GM12872 (cell line): Measurements from ENCODE around the gene TJP3.

Source experiments
- TF ChIP-seq, protein P1 (sequence below): IDR thresholded peaks from 3 replicates; pipeline ENCODE4 v1.5.1; 2011; ENCODE audit warnings: low read depth, mild to moderate bottlenecking, low read length, moderate library complexity; ENCODE audit not compliant: insufficient read depth

The TJP3 gene

GRCh38 chr19:3716147-3716668 lies 8.0 kb downstream of the TJP3 start:
- TF ChIP-seq, protein P1, sequence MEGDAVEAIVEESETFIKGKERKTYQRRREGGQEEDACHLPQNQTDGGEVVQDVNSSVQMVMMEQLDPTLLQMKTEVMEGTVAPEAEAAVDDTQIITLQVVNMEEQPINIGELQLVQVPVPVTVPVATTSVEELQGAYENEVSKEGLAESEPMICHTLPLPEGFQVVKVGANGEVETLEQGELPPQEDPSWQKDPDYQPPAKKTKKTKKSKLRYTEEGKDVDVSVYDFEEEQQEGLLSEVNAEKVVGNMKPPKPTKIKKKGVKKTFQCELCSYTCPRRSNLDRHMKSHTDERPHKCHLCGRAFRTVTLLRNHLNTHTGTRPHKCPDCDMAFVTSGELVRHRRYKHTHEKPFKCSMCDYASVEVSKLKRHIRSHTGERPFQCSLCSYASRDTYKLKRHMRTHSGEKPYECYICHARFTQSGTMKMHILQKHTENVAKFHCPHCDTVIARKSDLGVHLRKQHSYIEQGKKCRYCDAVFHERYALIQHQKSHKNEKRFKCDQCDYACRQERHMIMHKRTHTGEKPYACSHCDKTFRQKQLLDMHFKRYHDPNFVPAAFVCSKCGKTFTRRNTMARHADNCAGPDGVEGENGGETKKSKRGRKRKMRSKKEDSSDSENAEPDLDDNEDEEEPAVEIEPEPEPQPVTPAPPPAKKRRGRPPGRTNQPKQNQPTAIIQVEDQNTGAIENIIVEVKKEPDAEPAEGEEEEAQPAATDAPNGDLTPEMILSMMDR = no peak

GRCh38 chr19:3719868-3720267 lies 11.7 kb downstream of the TJP3 start:
- TF ChIP-seq, protein P1 = no peak

DNA sequence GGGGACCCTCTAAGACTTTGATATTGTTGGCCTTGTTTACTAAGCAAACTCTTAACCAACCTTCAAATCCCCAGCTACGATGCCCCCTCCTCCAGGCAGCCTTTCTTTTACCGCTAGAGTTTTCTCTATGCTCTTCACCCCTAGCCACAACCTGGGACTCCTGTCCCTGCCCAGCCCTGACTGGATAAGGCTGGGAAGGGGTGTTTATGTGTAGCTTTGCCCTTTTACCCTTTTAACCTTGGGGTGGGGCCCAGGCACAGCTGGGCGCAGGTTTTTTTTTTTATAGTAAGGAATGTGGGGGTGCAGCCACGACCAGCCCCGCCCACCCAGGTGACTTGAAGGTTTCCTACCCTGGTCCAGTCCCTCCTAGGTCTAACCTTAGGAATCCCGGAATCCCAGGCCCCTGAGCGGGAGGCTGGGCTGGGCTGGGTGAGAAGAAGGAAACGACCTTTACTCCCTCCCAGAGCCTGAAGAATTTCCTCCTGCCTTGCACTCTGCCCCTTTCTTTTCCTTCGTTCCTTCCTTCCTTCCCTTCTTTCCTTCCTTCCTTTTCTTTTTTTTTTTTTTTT lies 12.2 kb downstream of the TJP3 start:
- TF ChIP-seq, protein P1 = no peak

DNA sequence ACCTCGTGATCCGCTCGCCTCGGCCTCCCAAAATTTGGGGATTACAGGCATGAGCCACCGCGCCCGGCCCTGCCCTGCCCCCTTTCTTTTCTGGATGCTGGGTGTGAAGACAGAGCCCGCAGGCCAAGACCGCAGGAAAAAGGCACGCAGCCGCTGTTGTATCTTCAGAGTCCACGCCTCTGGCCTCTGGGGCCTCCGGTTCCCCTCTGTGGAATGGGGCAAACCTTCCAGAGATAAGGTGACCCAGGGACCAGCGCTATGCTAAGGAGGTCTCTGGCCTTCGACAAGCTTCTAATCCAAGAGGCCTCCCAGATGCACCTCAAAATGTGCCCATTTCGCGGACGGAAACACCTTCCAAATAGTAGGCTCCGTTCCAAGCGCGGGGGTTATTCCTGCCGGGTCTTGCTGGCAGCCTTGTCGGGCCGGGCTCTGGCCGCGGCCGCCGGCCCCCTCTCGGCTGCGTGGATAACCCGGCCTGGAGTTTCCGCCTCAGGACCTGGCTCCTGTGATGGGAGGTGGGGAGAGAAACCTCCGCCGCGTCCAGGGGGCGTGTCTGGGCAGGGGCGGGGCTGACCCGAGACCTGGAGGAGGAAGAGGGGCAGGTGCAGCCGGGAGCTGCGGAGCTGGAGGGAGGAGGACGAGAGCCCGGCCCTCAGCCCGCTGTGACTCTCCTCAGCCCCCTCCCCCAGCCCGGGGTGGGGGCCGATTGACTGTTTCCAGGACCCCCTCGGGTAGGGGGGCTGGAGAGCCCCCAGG lies 13.1 kb downstream of the TJP3 start:
- TF ChIP-seq, protein P1 = no peak

DNA sequence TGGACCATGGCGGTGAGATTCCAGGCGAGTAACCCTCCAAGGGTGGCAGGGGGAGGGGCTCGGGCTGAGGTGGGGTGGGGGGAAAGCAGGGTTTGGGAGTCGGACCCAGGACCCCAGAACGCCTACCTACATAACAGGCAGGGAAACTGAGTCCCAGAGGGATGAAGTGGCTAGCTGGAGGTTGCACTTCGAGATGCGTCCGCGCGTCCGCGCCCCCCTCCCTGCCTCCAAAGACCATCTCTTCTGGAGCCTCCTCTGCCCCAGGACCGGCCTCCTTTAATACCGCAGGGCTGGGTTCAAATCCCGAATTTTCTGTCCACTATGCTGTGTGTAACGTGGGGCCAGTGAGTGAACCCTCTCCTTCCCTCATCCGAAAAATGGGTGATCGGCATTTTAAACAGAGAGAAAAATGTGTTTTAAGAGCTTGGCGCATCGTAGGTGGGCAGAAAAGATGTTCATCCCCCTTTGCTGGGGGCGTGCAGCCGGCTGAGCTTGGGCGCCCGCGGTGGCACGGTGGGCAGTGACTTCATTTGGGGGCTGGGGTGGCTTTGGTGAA lies 13.8 kb downstream of the TJP3 start:
- TF ChIP-seq, protein P1 = no peak

- TF ChIP-seq, protein P1 = no peak
Observed at GRCh38 chr19:3722443-3723109, 14.4 kb downstream of the TJP3 start.

DNA sequence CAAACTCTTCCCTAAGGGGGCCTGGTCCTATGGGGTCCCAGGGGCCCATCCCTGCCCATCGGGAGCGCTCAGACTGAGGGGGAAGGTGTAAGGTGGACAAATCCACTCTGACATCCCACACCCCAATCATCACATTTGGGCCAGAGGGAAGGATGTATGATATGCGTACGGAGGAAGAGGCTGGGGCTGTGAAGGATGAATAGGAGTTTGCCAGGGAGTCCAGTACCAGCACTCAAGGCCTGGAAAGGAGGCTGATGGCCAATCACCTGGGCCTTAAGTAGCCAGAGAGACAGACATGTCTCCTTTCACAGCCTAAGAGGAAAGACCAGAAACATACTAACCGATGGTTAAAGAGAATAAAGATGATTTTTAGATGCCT lies 14.9 kb downstream of the TJP3 start:
- TF ChIP-seq, protein P1 = no peak
